OCI-LY7 (cell line): Measurements from ENCODE around the gene MMP23B. TPM values are rescaled to one million over a fixed set of nuclear protein-coding genes. Genes with fewer than 3 reads are reported as not detected.

ENCODE experiments used
- BruUV-seq: library from RNA; stranded (reverse); fragments of 400-500 nt; replicated peaks from 2 replicates; lab custom pipeline; 2021; lab: Mats Ljungman, UMichigan
- CTCF ChIA-PET: fragments of 300-600 bp; sonication (Branson Sonifier 250); formaldehyde crosslinking; loops from one replicate; lab custom pipeline; 2022; ENCODE audit warnings: antibody characterized with exemption; ENCODE audit not compliant: unreplicated experiment; lab: Charles Lee
- POLR2A ChIA-PET: fragments of 300-600 bp; sonication (Branson Sonifier 250); formaldehyde crosslinking; loops from one replicate; lab custom pipeline; 2022; ENCODE audit warnings: antibody characterized with exemption; lab: Charles Lee
- DNase-seq: peaks from one replicate; pipeline ENCODE4 v3.0.0-alpha.2; 2015; ENCODE audit warnings: low spot score
- H2AFZ ChIP-seq: fragments of 200-600 bp; sonication (generic), shearing (Covaris generic); 2 replicates; pipeline ENCODE4 v1.6.1; 2014; ENCODE audit warnings: mild to moderate bottlenecking, antibody characterized with exemption, low read length, moderate library complexity
- H3K27ac ChIP-seq: fragments of 200-600 bp; sonication (generic); 2 replicates; pipeline ENCODE4 v1.5.1; 2014; ENCODE audit warnings: mixed run types, low read depth, mild to moderate bottlenecking, moderate library complexity, low read length, inconsistent platforms; ENCODE audit not compliant: poor library complexity, severe bottlenecking
- H3K36me3 ChIP-seq: fragments of 200-600 bp; sonication (generic); 2 replicates; pipeline ENCODE4 v1.6.1; 2014; ENCODE audit warnings: mild to moderate bottlenecking, antibody characterized with exemption, low read length, moderate library complexity, mixed read lengths; ENCODE audit not compliant: insufficient read depth
- H3K4me1 ChIP-seq: fragments of 200-600 bp; sonication (generic); 2 replicates; pipeline ENCODE4 v1.5.1; 2014; ENCODE audit warnings: mild to moderate bottlenecking, low read length; ENCODE audit not compliant: insufficient read depth, poor library complexity, severe bottlenecking
- H3K4me2 ChIP-seq: fragments of 200-600 bp; sonication (generic); 2 replicates; pipeline ENCODE4 v1.6.1; 2014; ENCODE audit warnings: mild to moderate bottlenecking, low read length
- H3K4me3 ChIP-seq: fragments of 200-600 bp; sonication (generic); 2 replicates; pipeline ENCODE4 v1.5.1; 2014; ENCODE audit warnings: mild to moderate bottlenecking, low read depth, low read length; ENCODE audit not compliant: poor library complexity, severe bottlenecking
- H3K79me2 ChIP-seq: fragments of 200-600 bp; sonication (generic); 2 replicates; pipeline ENCODE4 v1.6.1; 2016; ENCODE audit warnings: low read depth, mild to moderate bottlenecking, low read length, moderate library complexity, mixed read lengths; ENCODE audit not compliant: insufficient read depth
- H3K9me2 ChIP-seq: fragments of 200-600 bp; sonication (generic); 2 replicates; pipeline ENCODE4 v1.6.1; 2016; ENCODE audit warnings: mild to moderate bottlenecking, low read length, mixed read lengths; ENCODE audit not compliant: insufficient read depth
- H3K9me3 ChIP-seq: fragments of 200-600 bp; sonication (generic); 2 replicates; pipeline ENCODE4 v1.6.1; 2014; ENCODE audit warnings: mild to moderate bottlenecking, mixed run types, low read length, mixed read lengths
- H4K20me1 ChIP-seq: fragments of 200-600 bp; sonication (generic); 2 replicates; pipeline ENCODE4 v1.6.1; 2014; ENCODE audit warnings: mild to moderate bottlenecking, antibody characterized with exemption, low read length, moderate library complexity, mixed read lengths; ENCODE audit not compliant: insufficient read depth
- CTCF ChIP-seq: fragments of 200-600 bp; sonication (generic); conservative IDR thresholded peaks from 2 replicates; pipeline ENCODE4 v1.5.1; 2014; ENCODE audit warnings: mild to moderate bottlenecking, antibody characterized with exemption, low read length, moderate library complexity, mixed read lengths
- EZH2phosphoT487 ChIP-seq: fragments of 200-600 bp; sonication (generic); IDR thresholded peaks from 2 replicates; pipeline ENCODE4 v1.6.1; 2018; ENCODE audit warnings: low read depth, borderline replicate concordance, mild to moderate bottlenecking, mixed run types, antibody characterized with exemption, low read length, moderate library complexity, mixed read lengths
- intact Hi-C: fragments of 100-400 bp; cut with micrococcal nuclease; formaldehyde crosslinking; loops from one replicate; pipeline ENCODE4 v1.10.0; 2022; ENCODE audit not compliant: unreplicated experiment
- total RNA-seq, 2 experiments: library from RNA; depleted of rRNA in 1 of 2; stranded (reverse); fragments of >200 nt in 1 of 2; shearing (Covaris generic) in 1 of 2; gene quantifications; 2 replicates each; pipeline ENCODE4 v1.2.3, GENCODE V29; 2014 to 2022

Gene MMP23B
- total RNA-seq, 2 experiments from 2014 or later, result 2.2 to 7.6 TPM

- intact Hi-C loops, result no loop called here
- Histone ChIP-seq H3K9me3 (no peaks in the 10 kb centered on the region), H3K4me1 (peaks cover 38% of the 10 kb centered on the region), H3K27ac (no peak overlapping the region), H3K4me2 (no peak overlapping the region; the same call in 1 of the 2 replicates), H4K20me1 (no peaks in the 10 kb centered on the region), H3K9me2 (no peaks in the 10 kb centered on the region), H2AFZ (no peak overlapping the region), H3K79me2 (peaks cover 13% of the 10 kb centered on the region; the same call in 1 of the 2 replicates), H3K36me3 (no peaks in the 10 kb centered on the region), H3K4me3 (no peak overlapping the region)
- CTCF ChIA-PET, result interaction anchor here (0.5 kb wide), 1 partner anchor 457 kb away, joined by 3 read pairs; no protein-coding TSS in a partner anchor
- TF ChIP-seq EZH2phosphoT487 (no peak), CTCF (no peak)
- POLR2A ChIA-PET, result no interaction called here
- no TSS peak for BruUV-seq
- no peak for DNase-seq
These were observed 22.0 kb upstream of the MMP23B start for GRCh38 chr1:1609822-1610485.

DNA sequence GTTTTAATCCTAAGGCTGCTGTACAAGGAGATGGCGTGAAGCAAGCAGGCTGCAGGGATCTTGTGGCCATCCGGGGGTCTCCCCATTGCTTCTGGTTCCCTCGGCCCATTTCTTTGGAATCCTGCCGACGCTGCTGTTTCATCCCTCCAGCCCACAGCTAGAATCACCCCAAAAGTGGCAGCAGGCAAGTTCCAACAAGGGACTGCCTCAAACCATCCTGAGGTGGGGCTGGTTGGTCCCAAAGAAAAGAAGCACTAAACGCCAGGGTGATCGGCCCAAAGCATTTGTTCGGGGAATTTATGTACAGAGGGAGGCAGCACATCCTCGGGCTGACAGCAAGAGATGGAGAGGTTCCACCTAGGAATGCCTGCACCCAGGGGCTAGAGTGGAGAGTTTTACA lies 21.2 kb upstream of the MMP23B start:
- peaks cover 14% of the 10 kb centered on the region; the same call in 1 of the 2 replicates for H3K79me2 ChIP-seq
- no peaks in the 10 kb centered on the region for H3K9me2 ChIP-seq
- no peak overlapping the region for H2AFZ ChIP-seq
- no peaks in the 10 kb centered on the region for H3K36me3 ChIP-seq
- H3K4me1 ChIP-seq, result peaks cover 38% of the 10 kb centered on the region
- H3K27ac ChIP-seq, result no peak overlapping the region
- H3K4me3 ChIP-seq, result no peak overlapping the region
- POLR2A ChIA-PET, result no interaction called here
- H4K20me1 ChIP-seq, result no peaks in the 10 kb centered on the region
- CTCF ChIA-PET, result interaction anchor here (0.5 kb wide), 1 partner anchor 458 kb away, joined by 3 read pairs; no protein-coding TSS in a partner anchor
- intact Hi-C loops, result no loop called here
- no peak for DNase-seq
- H3K4me2 ChIP-seq, result no peak overlapping the region
- TF ChIP-seq CTCF (no peak), EZH2phosphoT487 (no peak)
- H3K9me3 ChIP-seq, result no peaks in the 10 kb centered on the region
- no TSS peak for BruUV-seq

DNA sequence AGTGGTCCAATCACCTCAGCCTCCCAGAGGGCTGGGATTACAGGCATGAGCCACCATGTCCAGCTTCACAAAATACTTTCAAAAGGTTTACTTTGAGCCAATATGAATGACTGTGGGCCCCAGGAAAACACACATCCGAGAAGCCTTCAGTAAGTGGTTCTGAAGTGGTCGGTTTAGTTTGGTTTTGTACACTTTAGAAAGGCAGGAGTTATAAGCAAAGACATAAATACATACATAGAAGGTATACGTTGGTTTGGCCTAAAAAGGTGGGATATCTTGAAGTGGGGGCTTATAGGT lies 19.9 kb upstream of the MMP23B start:
- H2AFZ ChIP-seq, result no peak overlapping the region
- no peaks in the 10 kb centered on the region for H3K9me3 ChIP-seq
- H4K20me1 ChIP-seq, result no peaks in the 10 kb centered on the region
- H3K4me3 ChIP-seq, result no peak overlapping the region
- peaks cover 14% of the 10 kb centered on the region; the same call in 1 of the 2 replicates for H3K79me2 ChIP-seq
- ChIA-PET POLR2A (no interaction called here), CTCF (no interaction called here)
- H3K36me3 ChIP-seq, result no peaks in the 10 kb centered on the region
- intact Hi-C loops, result no loop called here
- peaks cover 39% of the 10 kb centered on the region for H3K4me1 ChIP-seq
- H3K9me2 ChIP-seq, result no peaks in the 10 kb centered on the region
- BruUV-seq, result no TSS peak
- DNase-seq, result no peak
- no peak for TF ChIP-seq CTCF
- no peak for TF ChIP-seq EZH2phosphoT487
- no peak overlapping the region for H3K4me2 ChIP-seq
- H3K27ac ChIP-seq, result no peak overlapping the region
